ENCODE results near the gene KDELR3. TPM values are rescaled to one million over a fixed set of nuclear protein-coding genes. Genes with fewer than 3 reads are reported as not detected.

The KDELR3 gene
- polyA plus RNA-seq, 1 donor from 2014 or later = not detected

- no peak overlapping the region for H3K27ac ChIP-seq (ENCODE audit: low read length)
- no peaks in the 10 kb centered on the region for H3K9me2 ChIP-seq (ENCODE audit: insufficient read depth, low read length)
- H3K79me2 ChIP-seq (replicated peaks; ENCODE audit: insufficient read depth, low read length) = no peaks in the 10 kb centered on the region
- H3F3A ChIP-seq (ENCODE audit: insufficient read depth, low read length, poor library complexity, severe bottlenecking) = no peaks in the 10 kb centered on the region
- no peak overlapping the region for H2AFZ ChIP-seq (ENCODE audit: low read depth, low read length)
- no peak overlapping the region for H3K9ac ChIP-seq (ENCODE audit: low read length)
- no peak overlapping the region for H3K4me3 ChIP-seq (ENCODE audit: low read length)
- H3K27me3 ChIP-seq (ENCODE audit: insufficient read depth, low read depth, low read length) = no peaks in the 10 kb centered on the region
- H3K9me3 ChIP-seq (ENCODE audit: low read length) = no peaks in the 10 kb centered on the region
- TF ChIP-seq TAF1 (IDR thresholded peaks at IDR 0.05; ENCODE audit: low read depth) (no peak), EP300 (conservative IDR thresholded peaks at IDR 0.05; ENCODE audit: poor library complexity, severe bottlenecking) (no peak), MXI1 (conservative IDR thresholded peaks at IDR 0.05; ENCODE audit: poor library complexity, severe bottlenecking) (no peak), RAD21 (conservative IDR thresholded peaks at IDR 0.05) (no peak), REST (IDR thresholded peaks at IDR 0.05; ENCODE audit: borderline replicate concordance) (no peak), POLR2AphosphoS5 (IDR thresholded peaks at IDR 0.05) (no peak), SMC3 (conservative IDR thresholded peaks at IDR 0.05; ENCODE audit: poor library complexity) (no peak)
- peaks cover 2% of the 10 kb centered on the region for H4K20me1 ChIP-seq (ENCODE audit: insufficient read depth)
- no peak overlapping the region for H3K4me2 ChIP-seq (ENCODE audit: low read length)
- peaks cover 31% of the 10 kb centered on the region for H3K36me3 ChIP-seq (ENCODE audit: insufficient read depth, low read length)
Measured at GRCh38 chr22:38482662-38483308, 14.9 kb downstream of the KDELR3 start.

GRCh38 chr22:38484244-38484643 lies 16.3 kb downstream of the KDELR3 start:
- Histone ChIP-seq H3K9me2 (ENCODE audit: insufficient read depth, low read length) (no peaks in the 10 kb centered on the region), H3K9me3 (ENCODE audit: low read length) (no peaks in the 10 kb centered on the region), H2AFZ (ENCODE audit: low read depth, low read length) (no peak overlapping the region), H3K4me2 (ENCODE audit: low read length) (no peak overlapping the region), H3K36me3 (ENCODE audit: insufficient read depth, low read length) (peaks cover 31% of the 10 kb centered on the region), H4K20me1 (ENCODE audit: insufficient read depth) (peaks cover 8% of the 10 kb centered on the region), H3K27ac (ENCODE audit: low read length) (no peak overlapping the region), H3K27me3 (ENCODE audit: insufficient read depth, low read depth, low read length) (no peaks in the 10 kb centered on the region), H3K79me2 (replicated peaks; ENCODE audit: insufficient read depth, low read length) (peaks cover 6% of the 10 kb centered on the region), H3K4me3 (ENCODE audit: low read length) (no peak overlapping the region), H3K9ac (ENCODE audit: low read length) (no peak overlapping the region), H3F3A (ENCODE audit: insufficient read depth, low read length, poor library complexity, severe bottlenecking) (no peaks in the 10 kb centered on the region)
- no peak for TF ChIP-seq RAD21 (conservative IDR thresholded peaks at IDR 0.05)
- no peak for TF ChIP-seq REST (IDR thresholded peaks at IDR 0.05; ENCODE audit: borderline replicate concordance)
- no peak for TF ChIP-seq TAF1 (IDR thresholded peaks at IDR 0.05; ENCODE audit: low read depth)
